Adrenal gland (tissue), 12 donors: ENCODE measurements around the gene IFNGR2. TPM values are rescaled to one million over a fixed set of nuclear protein-coding genes. Genes with fewer than 3 reads are reported as not detected.

Source experiments
- DNase-seq, 7 donors: peaks; one replicate each; pipeline ENCODE4 v3.0.0-alpha.2; 2019 to 2020
- H3K27ac ChIP-seq, 5 donors: fragments of 200-600 bp; sonication (generic) in 4 of 5; 1 replicate in 3 of 5; 2 replicates in 2 of 5; pipeline versions ENCODE4 v1.5.1 to v1.8.0; 2016 to 2020; ENCODE audit warnings: mild to moderate bottlenecking in 1 of 5
- H3K27me3 ChIP-seq: fragments of 200-600 bp; 2 replicates; pipeline ENCODE4 v1.8.0; 2021
- H3K36me3 ChIP-seq, 2 donors: fragments of 200-600 bp; replicated peaks in 1 of 2; 1 replicate in 1 of 2; 2 replicates in 1 of 2; pipeline versions ENCODE4 v1.5.1 to v1.8.0; 2018 to 2022
- H3K4me1 ChIP-seq, 2 donors: fragments of 200-600 bp; replicated peaks in 1 of 2; 1 replicate in 1 of 2; 2 replicates in 1 of 2; pipeline versions ENCODE4 v1.5.1 to v1.8.0; 2018 to 2021
- H3K4me3 ChIP-seq, 4 donors: fragments of 200-600 bp; sonication (generic) in 3 of 4; one replicate each; pipeline ENCODE4 v1.5.1; 2016 to 2018
- H3K9me3 ChIP-seq, 3 donors: fragments of 200-600 bp; sonication (generic) in 1 of 3; replicated peaks in 1 of 3; 1 replicate in 2 of 3; 2 replicates in 1 of 3; pipeline versions ENCODE4 v1.5.1 to v1.8.0; 2016 to 2021
- CTCF ChIP-seq, 6 experiments: fragments of 450-650 bp in 4 of 6; fragments of 200-600 bp in 2 of 6; sonication (generic) in 1 of 6; IDR thresholded peaks; 1 replicate in 5 of 6; 2 replicates in 1 of 6; pipeline versions ENCODE4 v1.5.1 to v1.8.0; 2016 to 2021; ENCODE audit warnings: antibody characterized with exemption in 6 of 6, mild to moderate bottlenecking in 2 of 6, moderate library complexity in 1 of 6
- POLR2A ChIP-seq, 2 donors: fragments of 450-650 bp; IDR thresholded peaks; one replicate each; pipeline ENCODE4 v1.6.1; 2017; ENCODE audit warnings: antibody characterized with exemption in 2 of 2, mild to moderate bottlenecking in 2 of 2, moderate library complexity in 1 of 2
- whole genome bisulfite sequencing, 4 donors: extraction: QIAGEN DNeasy Blood & Tissue Kit in 2 of 4; methylation state at CpG; one replicate each; pipeline versions ENCODE4 v1.1.5 to v1.1.7; 2013 to 2017; 5-methylcytosine and 5-hydroxymethylcytosine counted together
- intact Hi-C, 2 donors: fragments of 100-400 bp; cut with DNase I; formaldehyde crosslinking; loops; one replicate each; pipeline versions ENCODE4 v1.14.1 to v1.15.0; 2022 to 2023
- polyA plus RNA-seq, 3 donors: library from polyadenylated mRNA; stranded (reverse); fragments of 200-250 nt in 2 of 3; fragments of 350-450 nt in 1 of 3; fragmentation: Illumina TruSeq in 1 of 3; extraction: RNeasy Lipid Tissue Mini Kit (QIAGEN cat#74804) in 1 of 3; gene quantifications; one replicate each; pipeline ENCODE4 v1.2.3, GENCODE V29; 2013 to 2014
- total RNA-seq, 9 donors: library from RNA; depleted of rRNA in 4 of 9; stranded (reverse); fragments of >200 nt in 4 of 9; fragments of 120-200 nt in 1 of 9; fragmentation: NEBNext Ultra II Directional in 1 of 9; extraction: Animal tissue kit (Norgen Biotek cat#: 25700) in 1 of 9; gene quantifications; one replicate each; pipeline versions ENCODE4 v1.1.0 to v1.2.4, GENCODE V29; 2013 to 2023
- donor health status: healthy with polysubstance abuse.
- donor health status: Bipolar disorder and iron deficiency.
- donor health status: DM: yes; HTN: yes; CAD: no.
- donor health status: DM: no; HTN: no; CAD: no.
- donor health status: DM: no; HTN: no; CAD: no.
- donor health status: DM: yes; HTN: yes; CAD: no.

The IFNGR2 gene
- total and polyA plus RNA-seq, 12 donors = 44.5 to 87.4 (median 59.4) TPM

- Histone ChIP-seq H3K9me3 (no peaks in the 10 kb centered on the region), H3K27ac (peak overlapping the region in 1 of 5 donors; percentile 1), H3K27me3 (no peaks in the 10 kb centered on the region), H3K36me3 (no peaks in the 10 kb centered on the region), H3K4me1 (peaks cover 11 to 15% of the 10 kb centered on the region in 2 donors), H3K4me3 (no peak overlapping the region)
- WGBS, 4 donors = 95 to 100% (median 96%) methylated on average over 2 of the region's 2 CpGs
- DNase-seq = no peak
- TF ChIP-seq POLR2A (IDR thresholded peaks at IDR 0.05) = no peak
- no peak for TF ChIP-seq CTCF (IDR thresholded peaks at IDR 0.05)
- intact Hi-C loops = no loop called here
These were observed 67.5 kb downstream of the IFNGR2 start for GRCh38 chr21:33470701-33471100.

GRCh38 chr21:33473344-33473743 lies 70.1 kb downstream of the IFNGR2 start:
- DNase-seq = no peak
- H3K27me3 ChIP-seq = no peaks in the 10 kb centered on the region
- intact Hi-C loops = no loop called here
- no peaks in the 10 kb centered on the region for H3K36me3 ChIP-seq
- no peak overlapping the region for H3K4me3 ChIP-seq
- peaks cover 15 to 17% of the 10 kb centered on the region in 2 donors for H3K4me1 ChIP-seq
- 94 to 98% (median 97%) methylated on average over 2 to 3 of the region's 3 CpGs for WGBS, 4 donors
- no peak overlapping the region for H3K27ac ChIP-seq
- H3K9me3 ChIP-seq = no peaks in the 10 kb centered on the region
- TF ChIP-seq POLR2A (IDR thresholded peaks at IDR 0.05) = no peak
- TF ChIP-seq CTCF (IDR thresholded peaks at IDR 0.05) = no peak

- no peaks in the 10 kb centered on the region for H3K9me3 ChIP-seq
- intact Hi-C loops = no loop called here
- DNase-seq = peak in 1 of 7 donors; percentile 40
- WGBS, 4 donors = 87 to 97% (median 90%) methylated on average over 6 to 7 of the region's 7 CpGs
- H3K4me1 ChIP-seq = peaks cover 0 to 16% of the 10 kb centered on the region in 2 donors
- H3K27ac ChIP-seq = no peak overlapping the region
- no peak for TF ChIP-seq POLR2A (IDR thresholded peaks at IDR 0.05)
- TF ChIP-seq CTCF (IDR thresholded peaks at IDR 0.05) = no peak
- no peaks in the 10 kb centered on the region for H3K36me3 ChIP-seq
- no peak overlapping the region for H3K4me3 ChIP-seq
- no peaks in the 10 kb centered on the region for H3K27me3 ChIP-seq
These were observed 73.9 kb downstream of the IFNGR2 start for GRCh38 chr21:33477066-33477465.

- Histone ChIP-seq H3K27ac (peak overlapping the region in 1 of 5 donors; percentile 97), H3K36me3 (no peaks in the 10 kb centered on the region), H3K27me3 (no peaks in the 10 kb centered on the region), H3K4me3 (peak overlapping the region in 1 of 4 donors; percentile 88), H3K9me3 (no peaks in the 10 kb centered on the region), H3K4me1 (peaks cover 0 to 16% of the 10 kb centered on the region in 2 donors)
- peak in 1 of 7 donors; percentile 51 for DNase-seq
- no peak for TF ChIP-seq POLR2A (IDR thresholded peaks at IDR 0.05)
- 59 to 66% (median 63%) methylated on average over 9 of the region's 9 CpGs for WGBS, 4 donors
- intact Hi-C loops = no loop called here
These were observed 75.0 kb downstream of the IFNGR2 start for GRCh38 chr21:33478182-33478581.
